ENCODE data around the gene PTPRN2. TPM values are rescaled to one million over a fixed set of nuclear protein-coding genes. Genes with fewer than 3 reads are reported as not detected.

PTPRN2 gene
- total and polyA plus RNA-seq, 2 of the 8 experiments (the other 6 are each of a cell fraction or from before 2014, with no cell fraction given), result 2.6 to 4.5 TPM

- TF ChIP-seq YY1 (IDR thresholded peaks at IDR 0.05; ENCODE audit: low read depth, low read length) (no peak), CHD7 (IDR thresholded peaks at IDR 0.05; ENCODE audit: insufficient replicate concordance, low read length) (no peak), FOSL1 (IDR thresholded peaks at IDR 0.05; ENCODE audit: insufficient read depth, low read depth, low read length) (no peak), TAF1 (IDR thresholded peaks at IDR 0.05; ENCODE audit: low read depth, low read length) (no peak), TCF12 (IDR thresholded peaks at IDR 0.05; ENCODE audit: low read depth, low read length) (no peak)
Measured at GRCh38 chr7:157826566-157826965, 761.1 kb downstream of the PTPRN2 start (continued).

Measured in H1 (cell line).